PC-3 (cell line): Measurements from ENCODE around the gene EWSR1.

Experiments used
- EZH2 ChIP-seq: fragments of 300-600 bp; sonication (generic); IDR thresholded peaks from one replicate; pipeline ENCODE4 v1.6.1; 2017; ENCODE audit warnings: antibody characterized with exemption, mild to moderate bottlenecking, low read length; ENCODE audit not compliant: unreplicated experiment
- EZH2phosphoT487 ChIP-seq: fragments of 300-600 bp; sonication (generic); IDR thresholded peaks from 2 replicates; pipeline ENCODE4 v1.6.1; 2018; ENCODE audit warnings: mild to moderate bottlenecking, antibody characterized with exemption, low read length, borderline replicate concordance
- TF ChIP-seq, protein P1 (sequence below): fragments of 300-600 bp; sonication (generic); conservative IDR thresholded peaks from 2 replicates; pipeline ENCODE4 v1.5.1; 2017; ENCODE audit warnings: antibody characterized with exemption, low read depth, mild to moderate bottlenecking, low read length

DNA sequence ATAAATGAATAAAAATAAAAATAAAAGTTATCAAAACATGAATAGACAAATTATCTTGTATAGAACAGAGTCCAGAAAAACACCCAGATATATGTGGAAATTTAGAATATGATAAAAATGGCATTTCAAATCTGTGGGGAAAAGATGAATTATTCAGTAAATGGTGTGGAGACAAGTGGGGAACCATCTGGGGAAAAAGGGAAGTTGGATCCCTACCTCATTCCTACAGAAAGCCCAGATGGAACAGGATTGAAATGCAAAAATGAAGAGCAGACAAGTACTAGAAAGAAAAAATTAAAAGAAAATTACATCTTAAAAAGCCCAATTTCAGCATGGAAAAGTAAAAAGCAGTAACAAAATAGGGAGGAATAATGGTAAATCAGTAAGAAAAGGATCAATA is 55.6 kb downstream of the EWSR1 start:
- TF ChIP-seq, protein P1, sequence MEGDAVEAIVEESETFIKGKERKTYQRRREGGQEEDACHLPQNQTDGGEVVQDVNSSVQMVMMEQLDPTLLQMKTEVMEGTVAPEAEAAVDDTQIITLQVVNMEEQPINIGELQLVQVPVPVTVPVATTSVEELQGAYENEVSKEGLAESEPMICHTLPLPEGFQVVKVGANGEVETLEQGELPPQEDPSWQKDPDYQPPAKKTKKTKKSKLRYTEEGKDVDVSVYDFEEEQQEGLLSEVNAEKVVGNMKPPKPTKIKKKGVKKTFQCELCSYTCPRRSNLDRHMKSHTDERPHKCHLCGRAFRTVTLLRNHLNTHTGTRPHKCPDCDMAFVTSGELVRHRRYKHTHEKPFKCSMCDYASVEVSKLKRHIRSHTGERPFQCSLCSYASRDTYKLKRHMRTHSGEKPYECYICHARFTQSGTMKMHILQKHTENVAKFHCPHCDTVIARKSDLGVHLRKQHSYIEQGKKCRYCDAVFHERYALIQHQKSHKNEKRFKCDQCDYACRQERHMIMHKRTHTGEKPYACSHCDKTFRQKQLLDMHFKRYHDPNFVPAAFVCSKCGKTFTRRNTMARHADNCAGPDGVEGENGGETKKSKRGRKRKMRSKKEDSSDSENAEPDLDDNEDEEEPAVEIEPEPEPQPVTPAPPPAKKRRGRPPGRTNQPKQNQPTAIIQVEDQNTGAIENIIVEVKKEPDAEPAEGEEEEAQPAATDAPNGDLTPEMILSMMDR, result no peak
- TF ChIP-seq EZH2 (no peak), EZH2phosphoT487 (no peak)
